ENCODE measurements around the gene DYSF. TPM values are rescaled to one million over a fixed set of nuclear protein-coding genes. Genes with fewer than 3 reads are reported as not detected.

The DYSF gene
- total RNA-seq, 1 experiment from 2014 or later = 0.24 TPM

- no peaks in the 10 kb centered on the region for H3K36me3 ChIP-seq (ENCODE audit: insufficient read depth, low read length, poor library complexity, severe bottlenecking)
- ChIA-PET CTCF (no interaction called here), POLR2A (ENCODE audit: low non-redundant PET) (no interaction called here)
Observed at GRCh38 chr2:71596011-71596410, 142.7 kb downstream of the DYSF start.

DNA sequence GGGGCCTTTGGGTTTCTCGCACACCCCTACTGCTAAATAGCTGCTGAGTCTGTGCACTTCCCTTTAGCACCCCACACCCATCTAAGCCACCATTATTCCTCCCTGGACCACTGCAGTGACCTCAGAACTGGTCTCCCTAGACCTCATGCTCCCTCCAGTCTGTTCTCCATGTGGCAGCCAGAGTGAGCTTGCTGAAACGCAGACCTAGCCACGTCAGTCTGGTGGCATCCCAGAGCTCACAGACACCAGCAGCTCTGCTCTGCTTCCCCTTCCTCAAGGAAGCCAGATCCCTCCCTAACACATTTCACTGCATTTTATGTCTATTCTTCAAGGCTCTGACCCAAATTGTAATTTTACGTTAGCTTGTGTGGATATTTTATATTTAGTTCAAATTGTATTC lies 144.4 kb downstream of the DYSF start:
- intact Hi-C loops (cut with micrococcal nuclease; ENCODE audit: unreplicated experiment) = no loop called here
- TF ChIP-seq, protein P1, sequence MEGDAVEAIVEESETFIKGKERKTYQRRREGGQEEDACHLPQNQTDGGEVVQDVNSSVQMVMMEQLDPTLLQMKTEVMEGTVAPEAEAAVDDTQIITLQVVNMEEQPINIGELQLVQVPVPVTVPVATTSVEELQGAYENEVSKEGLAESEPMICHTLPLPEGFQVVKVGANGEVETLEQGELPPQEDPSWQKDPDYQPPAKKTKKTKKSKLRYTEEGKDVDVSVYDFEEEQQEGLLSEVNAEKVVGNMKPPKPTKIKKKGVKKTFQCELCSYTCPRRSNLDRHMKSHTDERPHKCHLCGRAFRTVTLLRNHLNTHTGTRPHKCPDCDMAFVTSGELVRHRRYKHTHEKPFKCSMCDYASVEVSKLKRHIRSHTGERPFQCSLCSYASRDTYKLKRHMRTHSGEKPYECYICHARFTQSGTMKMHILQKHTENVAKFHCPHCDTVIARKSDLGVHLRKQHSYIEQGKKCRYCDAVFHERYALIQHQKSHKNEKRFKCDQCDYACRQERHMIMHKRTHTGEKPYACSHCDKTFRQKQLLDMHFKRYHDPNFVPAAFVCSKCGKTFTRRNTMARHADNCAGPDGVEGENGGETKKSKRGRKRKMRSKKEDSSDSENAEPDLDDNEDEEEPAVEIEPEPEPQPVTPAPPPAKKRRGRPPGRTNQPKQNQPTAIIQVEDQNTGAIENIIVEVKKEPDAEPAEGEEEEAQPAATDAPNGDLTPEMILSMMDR (conservative IDR thresholded peaks at IDR 0.05; ENCODE audit: low read depth, low read length) = no peak
- TF ChIP-seq EZH2 (IDR thresholded peaks at IDR 0.05; ENCODE audit: borderline replicate concordance, low read depth, low read length, poor library complexity, severe bottlenecking) = no peak
- no TSS peak for BruUV-seq (replicated peaks)
- no peak for DNase-seq (ENCODE audit: low spot score)
- no peaks in the 10 kb centered on the region for H3K27me3 ChIP-seq (replicated peaks; ENCODE audit: insufficient read depth, low read depth, low read length, poor library complexity)
- no peaks in the 10 kb centered on the region for H3K4me1 ChIP-seq (ENCODE audit: insufficient read depth, low read length, poor library complexity, severe bottlenecking)
- ChIA-PET CTCF (no interaction called here), POLR2A (ENCODE audit: low non-redundant PET) (no interaction called here)
- H3K27ac ChIP-seq (ENCODE audit: low read depth, low read length, poor library complexity, severe bottlenecking) = no peak overlapping the region
- no peaks in the 10 kb centered on the region for H3K36me3 ChIP-seq (ENCODE audit: insufficient read depth, low read length, poor library complexity, severe bottlenecking)
- H3K9me3 ChIP-seq (ENCODE audit: low read depth, low read length, poor library complexity, severe bottlenecking) = no peaks in the 10 kb centered on the region
- no peak overlapping the region for H3K4me3 ChIP-seq (ENCODE audit: low read depth, low read length, poor library complexity, severe bottlenecking)

More at GRCh38 chr2:71596011-71596410, 142.7 kb downstream of the DYSF start:
- intact Hi-C loops (cut with micrococcal nuclease; ENCODE audit: unreplicated experiment) = no loop called here
- BruUV-seq (replicated peaks) = no TSS peak
- no peaks in the 10 kb centered on the region for H3K9me3 ChIP-seq (ENCODE audit: low read depth, low read length, poor library complexity, severe bottlenecking)
- TF ChIP-seq, protein P1 (conservative IDR thresholded peaks at IDR 0.05; ENCODE audit: low read depth, low read length) = no peak
- no peak for TF ChIP-seq EZH2 (IDR thresholded peaks at IDR 0.05; ENCODE audit: borderline replicate concordance, low read depth, low read length, poor library complexity, severe bottlenecking)
- no peak overlapping the region for H3K4me3 ChIP-seq (ENCODE audit: low read depth, low read length, poor library complexity, severe bottlenecking)
- no peak overlapping the region for H3K27ac ChIP-seq (ENCODE audit: low read depth, low read length, poor library complexity, severe bottlenecking)
- no peaks in the 10 kb centered on the region for H3K4me1 ChIP-seq (ENCODE audit: insufficient read depth, low read length, poor library complexity, severe bottlenecking)
- DNase-seq (ENCODE audit: low spot score) = no peak
- H3K27me3 ChIP-seq (replicated peaks; ENCODE audit: insufficient read depth, low read depth, low read length, poor library complexity) = no peaks in the 10 kb centered on the region

- no peak for TF ChIP-seq EZH2 (IDR thresholded peaks at IDR 0.05; ENCODE audit: borderline replicate concordance, low read depth, low read length, poor library complexity, severe bottlenecking)
- TF ChIP-seq, protein P1 (conservative IDR thresholded peaks at IDR 0.05; ENCODE audit: low read depth, low read length) = no peak
- no peak overlapping the region for H3K4me3 ChIP-seq (ENCODE audit: low read depth, low read length, poor library complexity, severe bottlenecking)
- H3K36me3 ChIP-seq (ENCODE audit: insufficient read depth, low read length, poor library complexity, severe bottlenecking) = no peaks in the 10 kb centered on the region
- intact Hi-C loops (cut with micrococcal nuclease; ENCODE audit: unreplicated experiment) = no loop called here
- no peaks in the 10 kb centered on the region for H3K9me3 ChIP-seq (ENCODE audit: low read depth, low read length, poor library complexity, severe bottlenecking)
- POLR2A ChIA-PET (ENCODE audit: low non-redundant PET) = no interaction called here
- H3K4me1 ChIP-seq (ENCODE audit: insufficient read depth, low read length, poor library complexity, severe bottlenecking) = no peaks in the 10 kb centered on the region
- BruUV-seq (replicated peaks) = no TSS peak
- CTCF ChIA-PET = no interaction called here
- no peak overlapping the region for H3K27ac ChIP-seq (ENCODE audit: low read depth, low read length, poor library complexity, severe bottlenecking)
- no peak for DNase-seq (ENCODE audit: low spot score)
- no peaks in the 10 kb centered on the region for H3K27me3 ChIP-seq (replicated peaks; ENCODE audit: insufficient read depth, low read depth, low read length, poor library complexity)
Observed at GRCh38 chr2:71598526-71598925, 145.2 kb downstream of the DYSF start.
